ENCODE data around the gene OLA1. TPM values are rescaled to one million over a fixed set of nuclear protein-coding genes. Genes with fewer than 3 reads are reported as not detected.

Gene OLA1
- polyA plus RNA-seq, 1 of the 3 experiments (the other 2 are of a cell fraction) = 46.9 TPM

GRCh38 chr2:174028935-174029334, 219.4 kb downstream of the OLA1 start:
- no peak overlapping the region for H2AFZ ChIP-seq (ENCODE audit: low read depth)
- H3K4me3 ChIP-seq (ENCODE audit: low read depth in 2 of 2, low read length in 1 of 2) = no peak overlapping the region
- no peaks in the 10 kb centered on the region for H3K9me2 ChIP-seq
- no peaks in the 10 kb centered on the region for H4K20me1 ChIP-seq (ENCODE audit: insufficient read depth)
- H3K4me1 ChIP-seq (ENCODE audit: control insufficient read depth in 1 of 2, insufficient read depth in 2 of 2, low read depth in 1 of 2, low read length in 1 of 2) = peaks cover 4 to 23% of the 10 kb centered on the region in 2 experiments; a peak in 2 of 4 replicates
- no peak overlapping the region for H3K27ac ChIP-seq (ENCODE audit: low read depth in 2 of 2, low read length in 1 of 2)
- H3K36me3 ChIP-seq (replicated peaks in 1 of 2; ENCODE audit: control insufficient read depth in 1 of 2, insufficient read depth in 2 of 2, low read length in 1 of 2) = no peaks in the 10 kb centered on the region
- no peaks in the 10 kb centered on the region for H3K27me3 ChIP-seq (ENCODE audit: insufficient read depth)
- POLR2A ChIA-PET = no interaction called here
- H3F3A ChIP-seq (replicated peaks; ENCODE audit: insufficient read depth) = no peaks in the 10 kb centered on the region
- H3K4me2 ChIP-seq = no peak overlapping the region
- CTCF ChIA-PET = interaction anchor here (1.3 to 2.1 kb wide), 2 partner anchors 9 to 11 kb away, joined by 6 to 9 read pairs; no protein-coding TSS in a partner anchor
- no peak overlapping the region for H3K9ac ChIP-seq
- no peaks in the 10 kb centered on the region for H3K9me3 ChIP-seq
- 79% methylated on average over 5 of the region's 5 CpGs for WGBS (ENCODE audit: low lambda C conversion rate)
- no peaks in the 10 kb centered on the region for H3K79me2 ChIP-seq (ENCODE audit: insufficient read depth)
- TF ChIP-seq ZBTB33 (IDR thresholded peaks at IDR 0.05; ENCODE audit: borderline replicate concordance, low read depth) = no peak
- no peak for TF ChIP-seq RFX5 (IDR thresholded peaks at IDR 0.05; ENCODE audit: low read length)
- TF ChIP-seq TAF1 (IDR thresholded peaks at IDR 0.05; ENCODE audit: borderline replicate concordance, low read depth, low read length) = no peak
- no peak for TF ChIP-seq MXI1 (IDR thresholded peaks at IDR 0.05; ENCODE audit: low read depth, low read length)
- TF ChIP-seq IRF3 (IDR thresholded peaks at IDR 0.05; ENCODE audit: low read depth, low read length) = no peak
- TF ChIP-seq SIN3A (IDR thresholded peaks at IDR 0.05; ENCODE audit: borderline replicate concordance, low read depth, low read length) = no peak
- no peak for TF ChIP-seq NRF1 (IDR thresholded peaks at IDR 0.05; ENCODE audit: low read depth, low read length)
- TF ChIP-seq GATA2 (CRISPR knock-in tag; IDR thresholded peaks at IDR 0.05) = no peak
- no peak for TF ChIP-seq FOSL2 (IDR thresholded peaks at IDR 0.05; ENCODE audit: borderline replicate concordance, low read depth)
- TF ChIP-seq RAD21 (IDR thresholded peaks at IDR 0.05; ENCODE audit: low read length) = no peak
- TF ChIP-seq, protein P1, sequence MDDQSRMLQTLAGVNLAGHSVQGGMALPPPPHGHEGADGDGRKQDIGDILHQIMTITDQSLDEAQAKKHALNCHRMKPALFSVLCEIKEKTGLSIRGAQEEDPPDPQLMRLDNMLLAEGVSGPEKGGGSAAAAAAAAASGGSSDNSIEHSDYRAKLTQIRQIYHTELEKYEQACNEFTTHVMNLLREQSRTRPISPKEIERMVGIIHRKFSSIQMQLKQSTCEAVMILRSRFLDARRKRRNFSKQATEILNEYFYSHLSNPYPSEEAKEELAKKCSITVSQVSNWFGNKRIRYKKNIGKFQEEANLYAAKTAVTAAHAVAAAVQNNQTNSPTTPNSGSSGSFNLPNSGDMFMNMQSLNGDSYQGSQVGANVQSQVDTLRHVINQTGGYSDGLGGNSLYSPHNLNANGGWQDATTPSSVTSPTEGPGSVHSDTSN (IDR thresholded peaks at IDR 0.05) = no peak
- TF ChIP-seq, protein P2, sequence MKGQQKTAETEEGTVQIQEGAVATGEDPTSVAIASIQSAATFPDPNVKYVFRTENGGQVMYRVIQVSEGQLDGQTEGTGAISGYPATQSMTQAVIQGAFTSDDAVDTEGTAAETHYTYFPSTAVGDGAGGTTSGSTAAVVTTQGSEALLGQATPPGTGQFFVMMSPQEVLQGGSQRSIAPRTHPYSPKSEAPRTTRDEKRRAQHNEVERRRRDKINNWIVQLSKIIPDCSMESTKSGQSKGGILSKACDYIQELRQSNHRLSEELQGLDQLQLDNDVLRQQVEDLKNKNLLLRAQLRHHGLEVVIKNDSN (IDR thresholded peaks at IDR 0.05; ENCODE audit: borderline replicate concordance, low read depth) = no peak
- no peak for DNase-seq

DNA sequence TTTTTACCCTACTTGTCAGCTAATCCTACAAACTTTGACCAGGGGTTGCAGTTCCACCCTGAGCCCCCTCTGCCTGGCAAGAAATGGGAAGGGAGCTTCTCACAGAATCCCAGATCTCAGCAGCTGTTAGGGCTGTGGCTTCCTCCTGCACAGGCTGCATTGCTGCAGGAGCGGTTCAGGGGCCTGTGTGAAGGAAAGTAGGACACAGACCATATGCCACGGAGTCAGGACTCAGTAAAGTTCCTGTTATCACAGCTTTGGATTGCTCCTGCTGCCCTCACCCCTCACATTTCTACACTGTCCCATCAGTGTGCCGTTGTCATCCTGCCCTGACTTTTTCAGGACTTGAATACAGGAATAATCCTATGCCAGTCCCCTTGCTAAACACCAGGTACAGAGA, 220.4 kb downstream of the OLA1 start:
- ChIA-PET CTCF (interaction anchor here (0.7 to 2.1 kb wide), 4 partner anchors 10 to 625 kb away, joined by 3 to 9 read pairs (median 4); no protein-coding TSS in a partner anchor), POLR2A (no interaction called here)
- no peak overlapping the region for H3K4me3 ChIP-seq (ENCODE audit: low read depth in 2 of 2, low read length in 1 of 2)
- H3K79me2 ChIP-seq (ENCODE audit: insufficient read depth) = no peaks in the 10 kb centered on the region
- H3K9me2 ChIP-seq = no peaks in the 10 kb centered on the region
- 64% methylated on average over 3 of the region's 3 CpGs for WGBS (ENCODE audit: low lambda C conversion rate)
- H3K27me3 ChIP-seq (ENCODE audit: insufficient read depth) = no peaks in the 10 kb centered on the region
- H3K27ac ChIP-seq (ENCODE audit: low read depth in 2 of 2, low read length in 1 of 2) = no peak overlapping the region
- H3K4me1 ChIP-seq (ENCODE audit: control insufficient read depth in 1 of 2, insufficient read depth in 2 of 2, low read depth in 1 of 2, low read length in 1 of 2) = peaks cover 4 to 32% of the 10 kb centered on the region in 2 experiments; a peak in 2 of 4 replicates
- H3K4me2 ChIP-seq = no peak overlapping the region
- no peaks in the 10 kb centered on the region for H3K36me3 ChIP-seq (replicated peaks in 1 of 2; ENCODE audit: control insufficient read depth in 1 of 2, insufficient read depth in 2 of 2, low read length in 1 of 2)
- no peaks in the 10 kb centered on the region for H3F3A ChIP-seq (replicated peaks; ENCODE audit: insufficient read depth)
- H2AFZ ChIP-seq (ENCODE audit: low read depth) = no peak overlapping the region
- no peak for TF ChIP-seq NFIC (IDR thresholded peaks at IDR 0.05; ENCODE audit: borderline replicate concordance)
- no peak for TF ChIP-seq IRF3 (IDR thresholded peaks at IDR 0.05; ENCODE audit: low read depth, low read length)
- no peak for TF ChIP-seq FOXJ3 (CRISPR knock-in tag; IDR thresholded peaks at IDR 0.05)
- TF ChIP-seq MAX (IDR thresholded peaks at IDR 0.05; ENCODE audit: low read depth) = no peak
- no peak for TF ChIP-seq TEAD4 (IDR thresholded peaks at IDR 0.05; ENCODE audit: borderline replicate concordance, insufficient read depth)
- no peak for TF ChIP-seq ELF1 (IDR thresholded peaks at IDR 0.05)
- TF ChIP-seq CHD2 (IDR thresholded peaks at IDR 0.05; ENCODE audit: low read length, partially characterized antibody) = no peak
- no peak for TF ChIP-seq RXRA (IDR thresholded peaks at IDR 0.05; ENCODE audit: borderline replicate concordance, low read depth)
- TF ChIP-seq FOSL2 (IDR thresholded peaks at IDR 0.05; ENCODE audit: borderline replicate concordance, low read depth) = no peak
- TF ChIP-seq SIN3A (IDR thresholded peaks at IDR 0.05; ENCODE audit: borderline replicate concordance, low read depth, low read length) = no peak
- DNase-seq = no peak
- no peak overlapping the region for H3K9ac ChIP-seq
- no peaks in the 10 kb centered on the region for H3K9me3 ChIP-seq
- no peaks in the 10 kb centered on the region for H4K20me1 ChIP-seq (ENCODE audit: insufficient read depth)
